Activated gamma-delta T cell treated with Interleukin-2 at 50 U/mL for 16 hours (primary cell): ENCODE results near the gene MEMO1.
"Not testable (repeated sequence)": the region's sequence is repeated elsewhere in the genome, so short reads cannot be mapped to it uniquely, and the experiment has no call there.

Experiments
- DNase-seq: peaks from one replicate; pipeline ENCODE4 v3.0.0-alpha.2; 2020

MEMO1 gene

GRCh38 chr2:31997653-31998052 is 13.2 kb downstream of the MEMO1 start:
- no peak for DNase-seq

- no peak for DNase-seq
These were observed 14.1 kb downstream of the MEMO1 start for GRCh38 chr2:31996571-31997150.

- no peak for DNase-seq
These were observed 17.9 kb downstream of the MEMO1 start for GRCh38 chr2:31992934-31993333.

- no peak for DNase-seq
These were observed 18.7 kb downstream of the MEMO1 start for GRCh38 chr2:31992025-31992579.

- DNase-seq, result no peak
These were observed 20.9 kb downstream of the MEMO1 start for GRCh38 chr2:31989946-31990345.

- no peak for DNase-seq
These were observed 23.2 kb downstream of the MEMO1 start for GRCh38 chr2:31987454-31988220.

- DNase-seq, result no peak
These were observed 23.9 kb downstream of the MEMO1 start for GRCh38 chr2:31986906-31987305.

- no peak for DNase-seq
These were observed 26.9 kb downstream of the MEMO1 start for GRCh38 chr2:31983762-31984467.

GRCh38 chr2:31980674-31981356 is 30.0 kb downstream of the MEMO1 start:
- no peak for DNase-seq

GRCh38 chr2:31979956-31980355 is 30.9 kb downstream of the MEMO1 start:
- no peak for DNase-seq

GRCh38 chr2:31979018-31979417 is 31.8 kb downstream of the MEMO1 start:
- DNase-seq, result no peak

GRCh38 chr2:31978436-31978835 is 32.4 kb downstream of the MEMO1 start:
- DNase-seq, result no peak

- no peak for DNase-seq
These were observed 37.1 kb downstream of the MEMO1 start for GRCh38 chr2:31973665-31974064.

GRCh38 chr2:31972059-31972458 is 38.7 kb downstream of the MEMO1 start:
- DNase-seq, result no peak

GRCh38 chr2:31969178-31969577 is 41.6 kb downstream of the MEMO1 start:
- DNase-seq, result no peak

- DNase-seq, result no peak
These were observed 43.0 kb downstream of the MEMO1 start for GRCh38 chr2:31967790-31968189.

- not testable (repeated sequence) for DNase-seq
These were observed 44.4 kb downstream of the MEMO1 start for GRCh38 chr2:31966402-31966801.

- no peak for DNase-seq
These were observed 45.7 kb downstream of the MEMO1 start for GRCh38 chr2:31965094-31965493.

- no peak for DNase-seq
These were observed 47.9 kb downstream of the MEMO1 start for GRCh38 chr2:31962757-31963361.

- DNase-seq, result no peak
These were observed 52.6 kb downstream of the MEMO1 start for GRCh38 chr2:31958140-31958717.

- no peak for DNase-seq
These were observed 53.3 kb downstream of the MEMO1 start for GRCh38 chr2:31957354-31958139.
